GM21786 (cell line): Measurements from ENCODE around the gene HDGFL2.

Experiments used
- ATAC-seq: cut with Tn5 transposase; IDR thresholded peaks from one replicate; pipeline ENCODE4 v1.9.1; 2021; ENCODE audit not compliant: unreplicated experiment

HDGFL2 gene

DNA sequence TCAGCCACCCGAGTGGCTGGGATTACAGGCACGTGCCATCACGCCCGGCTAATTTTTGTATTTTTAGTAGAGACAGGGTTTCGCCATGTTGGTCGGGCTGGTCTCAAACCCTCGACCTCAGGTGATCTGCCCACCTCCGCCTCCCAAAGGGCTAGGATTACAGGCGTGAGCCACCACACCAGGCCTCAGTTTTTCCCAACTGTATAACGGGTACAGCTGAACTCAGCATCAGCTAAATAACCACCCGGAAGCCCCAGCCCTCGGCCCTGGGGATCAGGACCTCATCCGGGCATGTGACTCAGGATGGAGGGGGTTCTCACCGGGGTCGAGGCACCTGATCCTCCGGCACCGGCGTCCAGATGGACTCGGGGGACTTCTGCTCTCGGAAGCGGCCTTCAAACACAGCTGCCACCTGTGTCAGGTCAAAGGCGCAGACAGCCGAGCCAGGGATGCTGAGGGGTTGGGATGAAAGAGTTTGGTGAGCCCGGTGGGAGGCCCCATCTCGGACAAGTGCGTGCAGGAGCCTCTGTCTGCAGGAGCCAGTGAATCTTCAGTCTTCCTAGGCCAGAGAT, 78.5 kb downstream of the HDGFL2 start:
- ATAC-seq, result no peak
